Suprapubic skin (tissue), 3 donors: ENCODE measurements around the gene CHRM4.

ENCODE experiments used
- CTCF ChIP-seq, 2 donors: fragments of 200-600 bp in 1 of 2; fragments of 450-650 bp in 1 of 2; sonication (generic) in 1 of 2; IDR thresholded peaks; one replicate each; pipeline ENCODE4 v1.5.1; 2016 to 2019; ENCODE audit warnings: antibody characterized with exemption in 2 of 2, mild to moderate bottlenecking in 1 of 2, moderate library complexity in 1 of 2
- POLR2A ChIP-seq, 2 donors: fragments of 450-650 bp; IDR thresholded peaks; one replicate each; pipeline ENCODE4 v1.6.1; 2017; ENCODE audit warnings: antibody characterized with exemption in 2 of 2, mild to moderate bottlenecking in 2 of 2, moderate library complexity in 2 of 2

- TF ChIP-seq CTCF (IDR thresholded peaks at IDR 0.05) (no peak), POLR2A (IDR thresholded peaks at IDR 0.05) (no peak)
Measured at GRCh38 chr11:46377290-46377689, 14.3 kb downstream of the CHRM4 start.
